ENCODE results near the gene TMED10. TPM values are rescaled to one million over a fixed set of nuclear protein-coding genes. Genes with fewer than 3 reads are reported as not detected.

Gene TMED10
- polyA plus RNA-seq, 1 donor from 2014 or later, result 146 TPM

DNA sequence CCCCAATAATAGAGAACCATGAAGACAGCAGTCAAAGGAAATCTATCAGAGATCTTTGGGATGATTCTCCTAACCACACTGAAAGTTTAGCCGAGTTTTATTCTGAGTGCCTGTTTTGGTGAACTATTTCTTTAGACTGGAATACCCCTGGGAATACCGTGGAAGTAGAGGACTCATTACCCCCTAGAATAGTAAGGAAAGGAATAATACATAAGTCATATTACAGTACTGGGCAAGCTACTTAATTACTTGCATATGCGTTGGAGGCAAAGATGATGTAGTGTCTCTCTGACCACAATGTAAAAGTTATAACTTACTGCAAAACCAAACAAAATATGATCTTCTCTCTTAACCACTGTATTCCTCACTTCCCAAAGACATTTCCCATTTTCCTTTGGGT, 81.5 kb downstream of the TMED10 start:
- Histone ChIP-seq H3K9ac (ENCODE audit: low read length) (no peak overlapping the region), H3K9me2 (ENCODE audit: insufficient read depth, low read length) (no peaks in the 10 kb centered on the region), H3K79me2 (replicated peaks; ENCODE audit: insufficient read depth, low read length) (no peaks in the 10 kb centered on the region), H3K27ac (ENCODE audit: low read length) (no peak overlapping the region), H3K36me3 (ENCODE audit: insufficient read depth, low read length) (no peaks in the 10 kb centered on the region), H3K27me3 (ENCODE audit: insufficient read depth, low read depth, low read length) (no peaks in the 10 kb centered on the region), H2AFZ (ENCODE audit: low read depth, low read length) (no peak overlapping the region), H3K4me3 (ENCODE audit: low read length) (no peak overlapping the region), H4K20me1 (ENCODE audit: insufficient read depth) (no peaks in the 10 kb centered on the region), H3K9me3 (ENCODE audit: low read length) (no peaks in the 10 kb centered on the region), H3K4me2 (ENCODE audit: low read length) (no peak overlapping the region), H3F3A (ENCODE audit: insufficient read depth, low read length, poor library complexity, severe bottlenecking) (no peaks in the 10 kb centered on the region)
- TF ChIP-seq EZH2 (IDR thresholded peaks at IDR 0.05; ENCODE audit: borderline replicate concordance, insufficient read depth, low read length, poor library complexity, severe bottlenecking) (no peak), SMC3 (conservative IDR thresholded peaks at IDR 0.05; ENCODE audit: poor library complexity) (no peak), EP300 (conservative IDR thresholded peaks at IDR 0.05; ENCODE audit: poor library complexity, severe bottlenecking) (no peak), MXI1 (conservative IDR thresholded peaks at IDR 0.05; ENCODE audit: poor library complexity, severe bottlenecking) (no peak), TAF1 (IDR thresholded peaks at IDR 0.05; ENCODE audit: low read depth) (no peak), POLR2AphosphoS5 (IDR thresholded peaks at IDR 0.05) (no peak), RAD21 (conservative IDR thresholded peaks at IDR 0.05) (no peak)
- TF ChIP-seq, protein P1, sequence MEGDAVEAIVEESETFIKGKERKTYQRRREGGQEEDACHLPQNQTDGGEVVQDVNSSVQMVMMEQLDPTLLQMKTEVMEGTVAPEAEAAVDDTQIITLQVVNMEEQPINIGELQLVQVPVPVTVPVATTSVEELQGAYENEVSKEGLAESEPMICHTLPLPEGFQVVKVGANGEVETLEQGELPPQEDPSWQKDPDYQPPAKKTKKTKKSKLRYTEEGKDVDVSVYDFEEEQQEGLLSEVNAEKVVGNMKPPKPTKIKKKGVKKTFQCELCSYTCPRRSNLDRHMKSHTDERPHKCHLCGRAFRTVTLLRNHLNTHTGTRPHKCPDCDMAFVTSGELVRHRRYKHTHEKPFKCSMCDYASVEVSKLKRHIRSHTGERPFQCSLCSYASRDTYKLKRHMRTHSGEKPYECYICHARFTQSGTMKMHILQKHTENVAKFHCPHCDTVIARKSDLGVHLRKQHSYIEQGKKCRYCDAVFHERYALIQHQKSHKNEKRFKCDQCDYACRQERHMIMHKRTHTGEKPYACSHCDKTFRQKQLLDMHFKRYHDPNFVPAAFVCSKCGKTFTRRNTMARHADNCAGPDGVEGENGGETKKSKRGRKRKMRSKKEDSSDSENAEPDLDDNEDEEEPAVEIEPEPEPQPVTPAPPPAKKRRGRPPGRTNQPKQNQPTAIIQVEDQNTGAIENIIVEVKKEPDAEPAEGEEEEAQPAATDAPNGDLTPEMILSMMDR (IDR thresholded peaks at IDR 0.05; ENCODE audit: poor library complexity, severe bottlenecking), result no peak
- TF ChIP-seq, protein P2, sequence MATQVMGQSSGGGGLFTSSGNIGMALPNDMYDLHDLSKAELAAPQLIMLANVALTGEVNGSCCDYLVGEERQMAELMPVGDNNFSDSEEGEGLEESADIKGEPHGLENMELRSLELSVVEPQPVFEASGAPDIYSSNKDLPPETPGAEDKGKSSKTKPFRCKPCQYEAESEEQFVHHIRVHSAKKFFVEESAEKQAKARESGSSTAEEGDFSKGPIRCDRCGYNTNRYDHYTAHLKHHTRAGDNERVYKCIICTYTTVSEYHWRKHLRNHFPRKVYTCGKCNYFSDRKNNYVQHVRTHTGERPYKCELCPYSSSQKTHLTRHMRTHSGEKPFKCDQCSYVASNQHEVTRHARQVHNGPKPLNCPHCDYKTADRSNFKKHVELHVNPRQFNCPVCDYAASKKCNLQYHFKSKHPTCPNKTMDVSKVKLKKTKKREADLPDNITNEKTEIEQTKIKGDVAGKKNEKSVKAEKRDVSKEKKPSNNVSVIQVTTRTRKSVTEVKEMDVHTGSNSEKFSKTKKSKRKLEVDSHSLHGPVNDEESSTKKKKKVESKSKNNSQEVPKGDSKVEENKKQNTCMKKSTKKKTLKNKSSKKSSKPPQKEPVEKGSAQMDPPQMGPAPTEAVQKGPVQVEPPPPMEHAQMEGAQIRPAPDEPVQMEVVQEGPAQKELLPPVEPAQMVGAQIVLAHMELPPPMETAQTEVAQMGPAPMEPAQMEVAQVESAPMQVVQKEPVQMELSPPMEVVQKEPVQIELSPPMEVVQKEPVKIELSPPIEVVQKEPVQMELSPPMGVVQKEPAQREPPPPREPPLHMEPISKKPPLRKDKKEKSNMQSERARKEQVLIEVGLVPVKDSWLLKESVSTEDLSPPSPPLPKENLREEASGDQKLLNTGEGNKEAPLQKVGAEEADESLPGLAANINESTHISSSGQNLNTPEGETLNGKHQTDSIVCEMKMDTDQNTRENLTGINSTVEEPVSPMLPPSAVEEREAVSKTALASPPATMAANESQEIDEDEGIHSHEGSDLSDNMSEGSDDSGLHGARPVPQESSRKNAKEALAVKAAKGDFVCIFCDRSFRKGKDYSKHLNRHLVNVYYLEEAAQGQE (IDR thresholded peaks at IDR 0.05; ENCODE audit: borderline replicate concordance), result no peak

DNA sequence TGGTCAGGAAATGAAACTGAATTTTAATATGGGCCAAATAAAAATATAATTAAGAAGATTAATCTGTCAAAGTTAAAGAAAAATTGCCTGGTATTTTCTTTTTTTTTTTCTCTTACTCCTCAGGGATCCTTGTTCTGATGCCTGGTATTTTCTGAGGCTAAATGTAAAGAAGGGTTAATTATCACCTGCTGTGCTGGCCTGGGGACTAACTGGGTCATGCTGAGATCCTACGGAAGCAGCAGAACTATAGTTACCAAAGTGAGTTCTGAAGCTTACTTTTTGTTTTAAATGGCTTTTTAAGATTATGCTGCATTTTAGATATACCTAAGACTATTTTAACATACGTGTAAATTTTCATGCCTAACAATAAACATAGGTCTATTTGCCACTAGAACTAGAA, 83.7 kb downstream of the TMED10 start:
- H3K27me3 ChIP-seq (ENCODE audit: insufficient read depth, low read depth, low read length), result no peaks in the 10 kb centered on the region
- no peaks in the 10 kb centered on the region for H3F3A ChIP-seq (ENCODE audit: insufficient read depth, low read length, poor library complexity, severe bottlenecking)
- no peak overlapping the region for H3K4me2 ChIP-seq (ENCODE audit: low read length)
- H3K4me3 ChIP-seq (ENCODE audit: low read length), result no peak overlapping the region
- no peaks in the 10 kb centered on the region for H3K36me3 ChIP-seq (ENCODE audit: insufficient read depth, low read length)
- no peaks in the 10 kb centered on the region for H3K9me3 ChIP-seq (ENCODE audit: low read length)
- no peak overlapping the region for H3K9ac ChIP-seq (ENCODE audit: low read length)
- H2AFZ ChIP-seq (ENCODE audit: low read depth, low read length), result no peak overlapping the region
- no peaks in the 10 kb centered on the region for H3K9me2 ChIP-seq (ENCODE audit: insufficient read depth, low read length)
- no peak overlapping the region for H3K27ac ChIP-seq (ENCODE audit: low read length)
- no peaks in the 10 kb centered on the region for H3K79me2 ChIP-seq (replicated peaks; ENCODE audit: insufficient read depth, low read length)
- TF ChIP-seq, protein P1 (IDR thresholded peaks at IDR 0.05; ENCODE audit: poor library complexity, severe bottlenecking), result no peak
- no peak for TF ChIP-seq TAF1 (IDR thresholded peaks at IDR 0.05; ENCODE audit: low read depth)
- no peak for TF ChIP-seq SMC3 (conservative IDR thresholded peaks at IDR 0.05; ENCODE audit: poor library complexity)
- no peak for TF ChIP-seq EP300 (conservative IDR thresholded peaks at IDR 0.05; ENCODE audit: poor library complexity, severe bottlenecking)
- no peak for TF ChIP-seq MXI1 (conservative IDR thresholded peaks at IDR 0.05; ENCODE audit: poor library complexity, severe bottlenecking)
- TF ChIP-seq EZH2 (IDR thresholded peaks at IDR 0.05; ENCODE audit: borderline replicate concordance, insufficient read depth, low read length, poor library complexity, severe bottlenecking), result no peak
- no peak for TF ChIP-seq POLR2AphosphoS5 (IDR thresholded peaks at IDR 0.05)
- no peak for TF ChIP-seq RAD21 (conservative IDR thresholded peaks at IDR 0.05)
- TF ChIP-seq, protein P2 (IDR thresholded peaks at IDR 0.05; ENCODE audit: borderline replicate concordance), result no peak
- H4K20me1 ChIP-seq (ENCODE audit: insufficient read depth), result no peaks in the 10 kb centered on the region
